ENCODE measurements around the gene PIP5KL1.

DNA sequence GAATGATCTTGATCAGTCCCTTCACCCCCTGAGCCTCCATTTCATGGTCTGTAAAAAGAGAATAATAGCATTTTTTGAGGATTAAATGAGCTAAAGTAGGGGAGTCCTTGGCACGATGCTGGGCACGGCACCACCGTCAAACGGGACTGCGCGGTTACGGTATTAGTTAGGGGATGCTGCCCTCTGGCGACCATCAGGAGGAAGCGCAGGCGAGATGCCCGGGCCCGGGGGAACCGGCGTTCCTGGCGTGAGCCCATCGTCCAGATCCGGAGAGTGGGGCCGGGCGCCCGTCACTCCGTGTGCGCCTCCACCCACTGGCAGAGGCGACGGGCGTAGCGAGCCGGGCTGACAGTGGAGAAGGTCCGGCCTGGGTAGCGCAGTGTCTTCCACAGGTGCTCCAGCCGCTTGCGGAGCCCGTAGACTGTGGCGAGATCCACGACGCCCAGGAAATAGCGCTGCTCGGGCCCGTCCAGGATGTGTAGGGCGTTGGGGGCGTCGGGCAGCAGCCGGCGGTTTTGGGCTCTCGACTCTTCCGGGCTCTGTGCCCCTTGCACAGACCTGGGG, 8.9 kb downstream of the PIP5KL1 start:
- TF ChIP-seq CTCF (conservative IDR thresholded peaks at IDR 0.05; ENCODE audit: low read depth in 2 of 2) (peak; percentile 80 to 95), EZH2 (IDR thresholded peaks at IDR 0.05; ENCODE audit: low read depth, unreplicated experiment) (no peak), CREB1 (CRISPR knock-in tag; IDR thresholded peaks at IDR 0.05; ENCODE audit: low read depth) (peak; percentile 73), POLR2AphosphoS5 (IDR thresholded peaks at IDR 0.05; ENCODE audit: low read depth) (peak; percentile 24; the same call in 1 of the 2 replicates), EZH2phosphoT487 (IDR thresholded peaks at IDR 0.05; ENCODE audit: unreplicated experiment) (no peak), ZNF331 (CRISPR knock-in tag; IDR thresholded peaks at IDR 0.05; ENCODE audit: low read depth) (no peak), ZNF114 (CRISPR knock-in tag; IDR thresholded peaks at IDR 0.05) (no peak), JUNB (IDR thresholded peaks at IDR 0.05; ENCODE audit: unreplicated experiment) (no peak), NANOG (IDR thresholded peaks at IDR 0.05; ENCODE audit: borderline replicate concordance) (no peak), STAT1 (IDR thresholded peaks at IDR 0.05; ENCODE audit: unreplicated experiment) (no peak)
- TF ChIP-seq, protein P1, sequence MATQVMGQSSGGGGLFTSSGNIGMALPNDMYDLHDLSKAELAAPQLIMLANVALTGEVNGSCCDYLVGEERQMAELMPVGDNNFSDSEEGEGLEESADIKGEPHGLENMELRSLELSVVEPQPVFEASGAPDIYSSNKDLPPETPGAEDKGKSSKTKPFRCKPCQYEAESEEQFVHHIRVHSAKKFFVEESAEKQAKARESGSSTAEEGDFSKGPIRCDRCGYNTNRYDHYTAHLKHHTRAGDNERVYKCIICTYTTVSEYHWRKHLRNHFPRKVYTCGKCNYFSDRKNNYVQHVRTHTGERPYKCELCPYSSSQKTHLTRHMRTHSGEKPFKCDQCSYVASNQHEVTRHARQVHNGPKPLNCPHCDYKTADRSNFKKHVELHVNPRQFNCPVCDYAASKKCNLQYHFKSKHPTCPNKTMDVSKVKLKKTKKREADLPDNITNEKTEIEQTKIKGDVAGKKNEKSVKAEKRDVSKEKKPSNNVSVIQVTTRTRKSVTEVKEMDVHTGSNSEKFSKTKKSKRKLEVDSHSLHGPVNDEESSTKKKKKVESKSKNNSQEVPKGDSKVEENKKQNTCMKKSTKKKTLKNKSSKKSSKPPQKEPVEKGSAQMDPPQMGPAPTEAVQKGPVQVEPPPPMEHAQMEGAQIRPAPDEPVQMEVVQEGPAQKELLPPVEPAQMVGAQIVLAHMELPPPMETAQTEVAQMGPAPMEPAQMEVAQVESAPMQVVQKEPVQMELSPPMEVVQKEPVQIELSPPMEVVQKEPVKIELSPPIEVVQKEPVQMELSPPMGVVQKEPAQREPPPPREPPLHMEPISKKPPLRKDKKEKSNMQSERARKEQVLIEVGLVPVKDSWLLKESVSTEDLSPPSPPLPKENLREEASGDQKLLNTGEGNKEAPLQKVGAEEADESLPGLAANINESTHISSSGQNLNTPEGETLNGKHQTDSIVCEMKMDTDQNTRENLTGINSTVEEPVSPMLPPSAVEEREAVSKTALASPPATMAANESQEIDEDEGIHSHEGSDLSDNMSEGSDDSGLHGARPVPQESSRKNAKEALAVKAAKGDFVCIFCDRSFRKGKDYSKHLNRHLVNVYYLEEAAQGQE (IDR thresholded peaks at IDR 0.05; ENCODE audit: unreplicated experiment): no peak
- TF ChIP-seq, protein P2, sequence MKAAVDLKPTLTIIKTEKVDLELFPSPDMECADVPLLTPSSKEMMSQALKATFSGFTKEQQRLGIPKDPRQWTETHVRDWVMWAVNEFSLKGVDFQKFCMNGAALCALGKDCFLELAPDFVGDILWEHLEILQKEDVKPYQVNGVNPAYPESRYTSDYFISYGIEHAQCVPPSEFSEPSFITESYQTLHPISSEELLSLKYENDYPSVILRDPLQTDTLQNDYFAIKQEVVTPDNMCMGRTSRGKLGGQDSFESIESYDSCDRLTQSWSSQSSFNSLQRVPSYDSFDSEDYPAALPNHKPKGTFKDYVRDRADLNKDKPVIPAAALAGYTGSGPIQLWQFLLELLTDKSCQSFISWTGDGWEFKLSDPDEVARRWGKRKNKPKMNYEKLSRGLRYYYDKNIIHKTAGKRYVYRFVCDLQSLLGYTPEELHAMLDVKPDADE (IDR thresholded peaks at IDR 0.05): no peak
- TF ChIP-seq, protein P3, sequence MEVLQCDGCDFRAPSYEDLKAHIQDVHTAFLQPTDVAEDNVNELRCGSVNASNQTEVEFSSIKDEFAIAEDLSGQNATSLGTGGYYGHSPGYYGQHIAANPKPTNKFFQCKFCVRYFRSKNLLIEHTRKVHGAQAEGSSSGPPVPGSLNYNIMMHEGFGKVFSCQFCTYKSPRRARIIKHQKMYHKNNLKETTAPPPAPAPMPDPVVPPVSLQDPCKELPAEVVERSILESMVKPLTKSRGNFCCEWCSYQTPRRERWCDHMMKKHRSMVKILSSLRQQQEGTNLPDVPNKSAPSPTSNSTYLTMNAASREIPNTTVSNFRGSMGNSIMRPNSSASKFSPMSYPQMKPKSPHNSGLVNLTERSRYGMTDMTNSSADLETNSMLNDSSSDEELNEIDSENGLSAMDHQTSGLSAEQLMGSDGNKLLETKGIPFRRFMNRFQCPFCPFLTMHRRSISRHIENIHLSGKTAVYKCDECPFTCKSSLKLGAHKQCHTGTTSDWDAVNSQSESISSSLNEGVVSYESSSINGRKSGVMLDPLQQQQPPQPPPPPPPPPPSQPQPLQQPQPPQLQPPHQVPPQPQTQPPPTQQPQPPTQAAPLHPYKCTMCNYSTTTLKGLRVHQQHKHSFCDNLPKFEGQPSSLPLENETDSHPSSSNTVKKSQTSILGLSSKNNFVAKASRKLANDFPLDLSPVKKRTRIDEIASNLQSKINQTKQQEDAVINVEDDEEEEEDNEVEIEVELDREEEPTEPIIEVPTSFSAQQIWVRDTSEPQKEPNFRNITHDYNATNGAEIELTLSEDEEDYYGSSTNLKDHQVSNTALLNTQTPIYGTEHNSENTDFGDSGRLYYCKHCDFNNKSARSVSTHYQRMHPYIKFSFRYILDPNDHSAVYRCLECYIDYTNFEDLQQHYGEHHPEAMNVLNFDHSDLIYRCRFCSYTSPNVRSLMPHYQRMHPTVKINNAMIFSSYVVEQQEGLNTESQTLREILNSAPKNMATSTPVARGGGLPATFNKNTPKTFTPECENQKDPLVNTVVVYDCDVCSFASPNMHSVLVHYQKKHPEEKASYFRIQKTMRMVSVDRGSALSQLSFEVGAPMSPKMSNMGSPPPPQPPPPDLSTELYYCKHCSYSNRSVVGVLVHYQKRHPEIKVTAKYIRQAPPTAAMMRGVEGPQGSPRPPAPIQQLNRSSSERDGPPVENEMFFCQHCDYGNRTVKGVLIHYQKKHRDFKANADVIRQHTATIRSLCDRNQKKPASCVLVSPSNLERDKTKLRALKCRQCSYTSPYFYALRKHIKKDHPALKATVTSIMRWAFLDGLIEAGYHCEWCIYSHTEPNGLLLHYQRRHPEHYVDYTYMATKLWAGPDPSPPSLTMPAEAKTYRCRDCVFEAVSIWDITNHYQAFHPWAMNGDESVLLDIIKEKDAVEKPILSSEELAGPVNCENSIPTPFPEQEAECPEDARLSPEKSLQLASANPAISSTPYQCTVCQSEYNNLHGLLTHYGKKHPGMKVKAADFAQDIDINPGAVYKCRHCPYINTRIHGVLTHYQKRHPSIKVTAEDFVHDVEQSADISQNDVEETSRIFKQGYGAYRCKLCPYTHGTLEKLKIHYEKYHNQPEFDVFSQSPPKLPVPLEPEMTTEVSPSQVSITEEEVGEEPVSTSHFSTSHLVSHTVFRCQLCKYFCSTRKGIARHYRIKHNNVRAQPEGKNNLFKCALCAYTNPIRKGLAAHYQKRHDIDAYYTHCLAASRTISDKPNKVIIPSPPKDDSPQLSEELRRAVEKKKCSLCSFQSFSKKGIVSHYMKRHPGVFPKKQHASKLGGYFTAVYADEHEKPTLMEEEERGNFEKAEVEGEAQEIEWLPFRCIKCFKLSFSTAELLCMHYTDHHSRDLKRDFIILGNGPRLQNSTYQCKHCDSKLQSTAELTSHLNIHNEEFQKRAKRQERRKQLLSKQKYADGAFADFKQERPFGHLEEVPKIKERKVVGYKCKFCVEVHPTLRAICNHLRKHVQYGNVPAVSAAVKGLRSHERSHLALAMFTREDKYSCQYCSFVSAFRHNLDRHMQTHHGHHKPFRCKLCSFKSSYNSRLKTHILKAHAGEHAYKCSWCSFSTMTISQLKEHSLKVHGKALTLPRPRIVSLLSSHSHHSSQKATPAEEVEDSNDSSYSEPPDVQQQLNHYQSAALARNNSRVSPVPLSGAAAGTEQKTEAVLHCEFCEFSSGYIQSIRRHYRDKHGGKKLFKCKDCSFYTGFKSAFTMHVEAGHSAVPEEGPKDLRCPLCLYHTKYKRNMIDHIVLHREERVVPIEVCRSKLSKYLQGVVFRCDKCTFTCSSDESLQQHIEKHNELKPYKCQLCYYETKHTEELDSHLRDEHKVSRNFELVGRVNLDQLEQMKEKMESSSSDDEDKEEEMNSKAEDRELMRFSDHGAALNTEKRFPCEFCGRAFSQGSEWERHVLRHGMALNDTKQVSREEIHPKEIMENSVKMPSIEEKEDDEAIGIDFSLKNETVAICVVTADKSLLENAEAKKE (CRISPR knock-in tag; IDR thresholded peaks at IDR 0.05): no peak
